HL-60/S4 (cell line): Measurements from ENCODE around the gene SUB1.
"Not testable (repeated sequence)": the region's sequence is repeated elsewhere in the genome, so short reads cannot be mapped to it uniquely, and the experiment has no call there.

ENCODE experiments used
- in situ Hi-C: fragments of 300-500 bp; cut with MboI; formaldehyde crosslinking; loops from 2 replicates; pipeline ENCODE4 v1.14.3; 2022; ENCODE audit warnings: low sequenced_read_pairs

The SUB1 gene

GRCh38 chr5:32598997-32599549 is 13.7 kb downstream of the SUB1 start:
- in situ Hi-C loops, result no loop called here

GRCh38 chr5:32600054-32600622 is 14.8 kb downstream of the SUB1 start:
- in situ Hi-C loops, result no loop called here

- in situ Hi-C loops, result no loop called here
Observed at GRCh38 chr5:32601623-32602295, 16.4 kb downstream of the SUB1 start.

- in situ Hi-C loops, result no loop called here
Observed at GRCh38 chr5:32602906-32603305, 17.5 kb downstream of the SUB1 start.

GRCh38 chr5:32604800-32605765 is 19.7 kb downstream of the SUB1 start:
- in situ Hi-C loops, result no loop called here

GRCh38 chr5:32605766-32606152 is 20.4 kb downstream of the SUB1 start:
- in situ Hi-C loops, result no loop called here

GRCh38 chr5:32612134-32612888 is 27.0 kb downstream of the SUB1 start:
- in situ Hi-C loops, result no loop called here

GRCh38 chr5:32613050-32613672 is 27.8 kb downstream of the SUB1 start:
- in situ Hi-C loops, result no loop called here

GRCh38 chr5:32615236-32615635 is 29.9 kb downstream of the SUB1 start:
- in situ Hi-C loops, result no loop called here

GRCh38 chr5:32618962-32619361 is 33.6 kb downstream of the SUB1 start:
- in situ Hi-C loops, result no loop called here

- in situ Hi-C loops, result no loop called here
Observed at GRCh38 chr5:32621256-32621655, 35.9 kb downstream of the SUB1 start.

- in situ Hi-C loops, result no loop called here
Observed at GRCh38 chr5:32625106-32625505, 39.7 kb downstream of the SUB1 start.

GRCh38 chr5:32625547-32625946 is 40.2 kb downstream of the SUB1 start:
- in situ Hi-C loops, result no loop called here

- in situ Hi-C loops, result no loop called here
Observed at GRCh38 chr5:32627219-32627870, 42.0 kb downstream of the SUB1 start.

- in situ Hi-C loops, result no loop called here
Observed at GRCh38 chr5:32628049-32628844, 42.9 kb downstream of the SUB1 start.

GRCh38 chr5:32630867-32631491 is 45.6 kb downstream of the SUB1 start:
- in situ Hi-C loops, result no loop called here

GRCh38 chr5:32633017-32633416 is 47.7 kb downstream of the SUB1 start:
- in situ Hi-C loops, result not testable (repeated sequence)

- in situ Hi-C loops, result no loop called here
Observed at GRCh38 chr5:32638309-32638708, 53.0 kb downstream of the SUB1 start.

- in situ Hi-C loops, result no loop called here
Observed at GRCh38 chr5:32639943-32640342, 54.6 kb downstream of the SUB1 start.
